Stimulated activated CD8-positive, alpha-beta memory T cell treated with anti-CD3 and anti-CD28 coated beads, Interleukin-4, amount 100 ng/mL, for 4 hours (primary cell): ENCODE data around the gene ANKRD16.
"Not testable (repeated sequence)": the region's sequence is repeated elsewhere in the genome, so short reads cannot be mapped to it uniquely, and the experiment has no call there.

Experiments
- DNase-seq, 2 donors: peaks; one replicate each; pipeline ENCODE4 v3.0.0-alpha.2; 2020; ENCODE audit warnings: low read depth in 2 of 2, low spot score in 1 of 2

The ANKRD16 gene

GRCh38 chr10:5877041-5877440, 12.7 kb downstream of the ANKRD16 start:
- not testable (repeated sequence) for DNase-seq

GRCh38 chr10:5876181-5876768, 13.4 kb downstream of the ANKRD16 start:
- no peak for DNase-seq

- DNase-seq = peak; percentile 37 to 50
Measured at GRCh38 chr10:5873515-5873995, 16.1 kb downstream of the ANKRD16 start.

GRCh38 chr10:5871596-5871995, 18.1 kb downstream of the ANKRD16 start:
- no peak for DNase-seq

GRCh38 chr10:5869156-5869555, 20.5 kb downstream of the ANKRD16 start:
- DNase-seq = no peak

- DNase-seq = not testable (repeated sequence)
Measured at GRCh38 chr10:5868383-5868782, 21.3 kb downstream of the ANKRD16 start.

GRCh38 chr10:5867091-5867615, 22.5 kb downstream of the ANKRD16 start:
- not testable (repeated sequence) for DNase-seq

GRCh38 chr10:5866451-5867081, 23.1 kb downstream of the ANKRD16 start:
- not testable (repeated sequence) for DNase-seq

- not testable (repeated sequence) for DNase-seq
Measured at GRCh38 chr10:5862981-5863685, 26.6 kb downstream of the ANKRD16 start.

GRCh38 chr10:5862360-5862961, 27.2 kb downstream of the ANKRD16 start:
- DNase-seq = no peak

GRCh38 chr10:5860066-5860465, 29.6 kb downstream of the ANKRD16 start:
- no peak for DNase-seq

GRCh38 chr10:5858811-5859210, 30.9 kb downstream of the ANKRD16 start:
- DNase-seq = no peak

GRCh38 chr10:5856701-5857004, 33.0 kb downstream of the ANKRD16 start:
- no peak for DNase-seq

GRCh38 chr10:5855979-5856700, 33.6 kb downstream of the ANKRD16 start:
- no peak for DNase-seq

GRCh38 chr10:5854131-5854475, 35.6 kb downstream of the ANKRD16 start:
- no peak for DNase-seq

GRCh38 chr10:5846667-5847066, 43.0 kb downstream of the ANKRD16 start:
- not testable (repeated sequence) for DNase-seq

- no peak for DNase-seq
Measured at GRCh38 chr10:5844345-5845055, 45.2 kb downstream of the ANKRD16 start.

GRCh38 chr10:5843686-5844344, 45.9 kb downstream of the ANKRD16 start:
- DNase-seq = no peak

GRCh38 chr10:5841965-5842364, 47.7 kb downstream of the ANKRD16 start:
- no peak for DNase-seq
